OCI-LY3 (cell line): ENCODE measurements around the gene UBAC2.
"Not testable (repeated sequence)": the region's sequence is repeated elsewhere in the genome, so short reads cannot be mapped to it uniquely, and the experiment has no call there.

Experiments used
- H2AFZ ChIP-seq: fragments of 200-600, 300-600 bp; shearing (Covaris generic); 2 replicates; pipeline ENCODE4 v1.6.0; 2014; ENCODE audit warnings: antibody characterized with exemption, low read depth, low read length
- H3K27ac ChIP-seq: fragments of 200-600, 300-600 bp; sonication (generic); 2 replicates; pipeline ENCODE4 v1.5.1; 2014; ENCODE audit warnings: mild to moderate bottlenecking, low read length, moderate library complexity, mixed read lengths
- H3K27me3 ChIP-seq: fragments of 200-600, 300-600 bp; sonication (generic); 2 replicates; pipeline ENCODE4 v1.6.1; 2014; ENCODE audit warnings: low read depth, low read length, mixed read lengths
- H3K36me3 ChIP-seq: fragments of 200-600, 300-600 bp; sonication (generic); replicated peaks from 2 replicates; pipeline ENCODE3; 2014; ENCODE audit warnings: low read depth, low read length, mixed read lengths
- H3K4me1 ChIP-seq: fragments of 300-600, 200-600 bp; sonication (generic); 2 replicates; pipeline ENCODE4 v1.6.1; 2014; ENCODE audit warnings: low read length, mixed read lengths
- H3K4me2 ChIP-seq: fragments of 200-600, 300-600 bp; sonication (generic); 2 replicates; pipeline ENCODE4 v1.6.1; 2014; ENCODE audit warnings: low read length, mixed read lengths
- H3K4me3 ChIP-seq: fragments of 300-600, 200-600 bp; sonication (generic); 2 replicates; pipeline ENCODE4 v1.5.1; 2014; ENCODE audit warnings: antibody characterized with exemption, mild to moderate bottlenecking, low read length, moderate library complexity
- H3K79me2 ChIP-seq: fragments of 300-600, 200-600 bp; shearing (Covaris generic); 2 replicates; pipeline ENCODE4 v1.6.1; 2014; ENCODE audit warnings: mild to moderate bottlenecking, low read length, mixed read lengths
- H3K9ac ChIP-seq: fragments of 300-600, 200-600 bp; shearing (Covaris generic); 2 replicates; pipeline ENCODE4 v1.6.0; 2014; ENCODE audit warnings: mild to moderate bottlenecking, low read length, moderate library complexity
- H3K9me3 ChIP-seq: fragments of 200-600, 300-600 bp; shearing (Covaris generic); 2 replicates; pipeline ENCODE4 v1.6.1; 2014; ENCODE audit warnings: low read length, mixed read lengths; ENCODE audit not compliant: insufficient read depth
- H4K20me1 ChIP-seq: fragments of 200-600, 300-600 bp; sonication (generic); 2 replicates; pipeline ENCODE4 v1.6.1; 2016; ENCODE audit warnings: low read length, mixed read lengths; ENCODE audit not compliant: insufficient read depth
- CTCF ChIP-seq: fragments of 200-600, 300-600 bp; sonication (generic); IDR thresholded peaks from 2 replicates; pipeline ENCODE4 v1.5.1; 2014; ENCODE audit warnings: antibody characterized with exemption, low read length, low read depth
- EZH2phosphoT487 ChIP-seq: fragments of 200-600 bp; shearing (Covaris generic); IDR thresholded peaks from 2 replicates; pipeline ENCODE4 v1.6.1; 2018; ENCODE audit warnings: antibody characterized with exemption, mixed run types, low read depth

The UBAC2 gene

GRCh38 chr13:99406799-99407201 lies 206.1 kb downstream of the UBAC2 start:
- Histone ChIP-seq H3K4me3 (no peak overlapping the region), H3K79me2 (no peaks in the 10 kb centered on the region), H3K27ac (no peak overlapping the region), H3K9me3 (peaks cover 8% of the 10 kb centered on the region; the same call in 1 of the 2 replicates), H3K9ac (no peak overlapping the region), H3K27me3 (peaks cover 16% of the 10 kb centered on the region), H3K4me2 (peak overlapping the region; percentile 32; the same call in 1 of the 2 replicates), H4K20me1 (no peaks in the 10 kb centered on the region), H2AFZ (no peak overlapping the region), H3K36me3 (peaks cover 3% of the 10 kb centered on the region), H3K4me1 (peaks cover 32% of the 10 kb centered on the region)
- TF ChIP-seq EZH2phosphoT487, result no peak
- no peak for TF ChIP-seq CTCF

- H3K27ac ChIP-seq, result no peak overlapping the region
- no peaks in the 10 kb centered on the region for H4K20me1 ChIP-seq
- peaks cover 33% of the 10 kb centered on the region for H3K4me1 ChIP-seq
- peaks cover 12% of the 10 kb centered on the region; the same call in 1 of the 2 replicates for H3K9me3 ChIP-seq
- TF ChIP-seq EZH2phosphoT487 (no peak), CTCF (no peak)
- no peak overlapping the region for H3K4me2 ChIP-seq
- H3K79me2 ChIP-seq, result no peaks in the 10 kb centered on the region
- H3K4me3 ChIP-seq, result no peak overlapping the region
- peaks cover 29% of the 10 kb centered on the region for H3K27me3 ChIP-seq
- no peak overlapping the region for H2AFZ ChIP-seq
- H3K36me3 ChIP-seq, result peaks cover 7% of the 10 kb centered on the region
- H3K9ac ChIP-seq, result no peak overlapping the region
These were observed 207.4 kb downstream of the UBAC2 start for GRCh38 chr13:99407906-99408702.

- H4K20me1 ChIP-seq, result no peaks in the 10 kb centered on the region
- H3K4me3 ChIP-seq, result no peak overlapping the region
- H2AFZ ChIP-seq, result no peak overlapping the region
- no peaks in the 10 kb centered on the region for H3K79me2 ChIP-seq
- H3K27ac ChIP-seq, result no peak overlapping the region
- TF ChIP-seq EZH2phosphoT487, result no peak
- no peak for TF ChIP-seq CTCF
- H3K4me1 ChIP-seq, result peaks cover 33% of the 10 kb centered on the region
- peaks cover 12% of the 10 kb centered on the region; the same call in 1 of the 2 replicates for H3K9me3 ChIP-seq
- peaks cover 32% of the 10 kb centered on the region for H3K27me3 ChIP-seq
- H3K36me3 ChIP-seq, result peaks cover 7% of the 10 kb centered on the region
- no peak overlapping the region for H3K4me2 ChIP-seq
- no peak overlapping the region for H3K9ac ChIP-seq
These were observed 208.0 kb downstream of the UBAC2 start for GRCh38 chr13:99408703-99409000.

- H3K4me3 ChIP-seq, H3K9ac ChIP-seq, H4K20me1 ChIP-seq, H3K36me3 ChIP-seq, H3K27ac ChIP-seq, H3K79me2 ChIP-seq, H2AFZ ChIP-seq, H3K4me2 ChIP-seq: not testable (repeated sequence)
- Histone ChIP-seq H3K27me3 (peaks cover 32% of the 10 kb centered on the region), H3K9me3 (peaks cover 12% of the 10 kb centered on the region; the same call in 1 of the 2 replicates), H3K4me1 (peaks cover 33% of the 10 kb centered on the region)
These were observed 208.9 kb downstream of the UBAC2 start for GRCh38 chr13:99409461-99410083.

GRCh38 chr13:99410646-99411475 lies 210.2 kb downstream of the UBAC2 start:
- peaks cover 26% of the 10 kb centered on the region for H3K27me3 ChIP-seq
- H4K20me1 ChIP-seq, H3K9ac ChIP-seq, H3K9me3 ChIP-seq, H3K36me3 ChIP-seq, H3K79me2 ChIP-seq: not testable (repeated sequence)
- 0 out of 2 replicates have a peak overlapping the region, but pooled peaks have one; percentile 20 for H2AFZ ChIP-seq
- H3K4me1 ChIP-seq, result peaks cover 33% of the 10 kb centered on the region
- peak overlapping the region; percentile 43 for H3K4me2 ChIP-seq
- peak overlapping the region; percentile 23; the same call in 1 of the 2 replicates for H3K4me3 ChIP-seq
- H3K27ac ChIP-seq, result peak overlapping the region; percentile 20
